SK-MEL-5 (cell line): ENCODE results near the gene SH3D19. TPM values are rescaled to one million over a fixed set of nuclear protein-coding genes. Genes with fewer than 3 reads are reported as not detected.

Experiments
- DNase-seq: peaks from one replicate; pipeline ENCODE4 v3.0.0-alpha.2; 2016; ENCODE audit warnings: low read depth, low spot score
- in situ Hi-C: cut with HindIII; loops from 2 replicates; pipeline ENCODE4 v1.10.0; 2016; ENCODE audit warnings: low sequenced_read_pairs, high pct_unique_total_duplicates, low pct_unique_long_range_greater_than_20kb
- polyA plus RNA-seq, 2 experiments: library from polyadenylated mRNA; depleted of rRNA; stranded (reverse); fragments of >200 nt; gene quantifications; 2 replicates each; pipeline ENCODE4 v1.2.3, GENCODE V29; 2015
- total RNA-seq: library from RNA; depleted of rRNA; stranded (reverse); fragments of >200 nt; shearing (Covaris generic); gene quantifications from 2 replicates; pipeline ENCODE4 v1.2.3, GENCODE V29; 2014; rRNA removed

SH3D19 gene, protein sequence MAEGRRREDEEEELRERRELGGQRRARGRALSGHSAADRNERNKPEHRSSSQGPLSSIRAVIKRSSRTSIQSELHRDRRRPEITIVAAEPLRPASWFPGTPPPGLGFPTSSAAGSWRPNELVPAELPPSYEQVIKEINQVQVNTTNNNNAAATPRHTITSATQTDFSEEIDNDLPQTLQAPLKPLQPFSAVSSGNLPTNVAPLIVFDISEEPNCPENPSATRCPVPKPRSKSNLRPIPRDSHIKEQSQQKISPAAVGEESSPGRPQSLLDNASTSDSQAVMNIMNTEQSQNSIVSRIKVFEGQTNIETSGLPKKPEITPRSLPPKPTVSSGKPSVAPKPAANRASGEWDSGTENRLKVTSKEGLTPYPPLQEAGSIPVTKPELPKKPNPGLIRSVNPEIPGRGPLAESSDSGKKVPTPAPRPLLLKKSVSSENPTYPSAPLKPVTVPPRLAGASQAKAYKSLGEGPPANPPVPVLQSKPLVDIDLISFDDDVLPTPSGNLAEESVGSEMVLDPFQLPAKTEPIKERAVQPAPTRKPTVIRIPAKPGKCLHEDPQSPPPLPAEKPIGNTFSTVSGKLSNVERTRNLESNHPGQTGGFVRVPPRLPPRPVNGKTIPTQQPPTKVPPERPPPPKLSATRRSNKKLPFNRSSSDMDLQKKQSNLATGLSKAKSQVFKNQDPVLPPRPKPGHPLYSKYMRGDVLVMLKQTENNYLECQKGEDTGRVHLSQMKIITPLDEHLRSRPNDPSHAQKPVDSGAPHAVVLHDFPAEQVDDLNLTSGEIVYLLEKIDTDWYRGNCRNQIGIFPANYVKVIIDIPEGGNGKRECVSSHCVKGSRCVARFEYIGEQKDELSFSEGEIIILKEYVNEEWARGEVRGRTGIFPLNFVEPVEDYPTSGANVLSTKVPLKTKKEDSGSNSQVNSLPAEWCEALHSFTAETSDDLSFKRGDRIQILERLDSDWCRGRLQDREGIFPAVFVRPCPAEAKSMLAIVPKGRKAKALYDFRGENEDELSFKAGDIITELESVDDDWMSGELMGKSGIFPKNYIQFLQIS
- total RNA-seq, result 16.0 and 17.7 TPM in 2 replicates
- 16.4 and 21.9 TPM in 2 replicates for polyA plus RNA-seq (2015; cell fraction: cytosol; rRNA removed)
- polyA plus RNA-seq (2015; cell fraction: nucleus; rRNA removed), result 10.0 and 14.5 TPM in 2 replicates

DNA sequence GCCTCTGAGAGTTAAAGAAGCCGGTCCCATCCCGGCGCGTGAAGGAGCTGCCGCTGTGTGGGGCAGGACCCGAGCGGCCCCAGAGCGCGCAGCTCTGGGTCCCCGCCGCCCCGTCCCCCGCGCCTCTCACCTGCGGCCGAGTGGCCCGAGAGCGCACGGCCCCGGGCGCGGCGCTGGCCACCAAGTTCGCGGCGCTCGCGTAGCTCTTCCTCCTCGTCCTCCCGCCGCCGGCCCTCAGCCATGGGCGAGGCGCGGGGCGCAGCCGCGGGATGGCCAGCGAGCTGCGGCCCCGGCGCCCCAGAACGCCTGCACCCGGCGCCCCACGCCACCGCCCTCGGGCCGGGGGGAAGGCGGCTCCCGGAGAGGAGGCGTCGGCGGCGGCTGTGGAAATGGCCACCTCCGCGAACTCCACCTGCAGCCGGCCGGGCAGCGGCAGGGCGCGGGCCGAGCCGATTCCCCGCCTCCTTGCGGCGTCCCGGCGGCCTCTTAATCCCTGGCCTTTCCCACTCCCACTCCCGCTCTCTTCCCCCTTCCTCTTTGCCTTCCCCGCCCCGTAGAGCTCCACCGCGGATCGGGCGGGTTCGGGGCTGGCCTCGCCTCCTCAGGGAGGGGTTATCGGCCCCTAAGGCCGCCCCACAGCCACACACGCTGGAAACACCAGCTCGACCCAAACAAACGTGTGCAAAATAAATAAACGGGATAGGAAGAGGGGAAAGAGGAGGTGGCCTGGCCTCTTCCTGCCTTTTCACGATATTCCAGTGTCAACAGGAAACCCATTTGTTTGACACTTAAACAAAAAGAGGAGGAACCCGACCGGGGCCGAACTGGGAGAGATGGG is at the start of gene SH3D19:
Gene SH3D19 (minus strand): TSS at position 495 of the 838 bp plus-strand sequence. CDS start 253 bp downstream, at position 242.
- in situ Hi-C loops, result no loop called here

GRCh38 chr4:151362404-151363164 is 37.2 kb upstream of the SH3D19 start:
- peak; percentile 86 for DNase-seq
- in situ Hi-C loops, result no loop called here

More for the DNA sequence above, at the start of gene SH3D19:
- DNase-seq, result peak; percentile 78

GRCh38 chr4:151361966-151362365 is 36.6 kb upstream of the SH3D19 start:
- DNase-seq, result no peak
- in situ Hi-C loops, result no loop called here

DNA sequence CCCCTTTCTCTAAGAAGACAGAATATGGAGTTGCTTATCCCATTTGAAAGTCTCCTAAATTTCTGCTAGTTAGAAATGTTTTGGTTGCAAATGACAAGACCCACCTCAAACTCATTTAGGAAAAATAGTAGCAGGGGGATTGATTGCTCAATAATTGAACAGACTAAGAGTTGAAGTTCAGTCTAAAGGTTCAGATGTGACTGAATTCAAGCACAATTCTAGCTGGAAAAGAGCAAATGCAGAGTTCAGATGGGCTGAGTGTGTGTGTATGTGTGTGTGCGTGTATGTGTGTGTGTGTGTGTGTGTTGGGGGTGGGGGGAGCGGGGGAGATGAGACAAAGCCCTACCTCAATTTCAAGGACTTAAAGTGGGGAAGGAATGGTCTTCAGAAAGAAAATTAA is 35.7 kb upstream of the SH3D19 start:
- in situ Hi-C loops, result no loop called here
- DNase-seq, result no peak

- in situ Hi-C loops, result no loop called here
- peak; percentile 82 for DNase-seq
Measured at GRCh38 chr4:151359576-151359975, 34.2 kb upstream of the SH3D19 start.

- in situ Hi-C loops, result no loop called here
- peak; percentile 84 for DNase-seq
Measured at GRCh38 chr4:151358266-151358665, 32.9 kb upstream of the SH3D19 start.

GRCh38 chr4:151356510-151356909 is 31.1 kb upstream of the SH3D19 start:
- DNase-seq, result peak; percentile 22
- in situ Hi-C loops, result no loop called here

DNA sequence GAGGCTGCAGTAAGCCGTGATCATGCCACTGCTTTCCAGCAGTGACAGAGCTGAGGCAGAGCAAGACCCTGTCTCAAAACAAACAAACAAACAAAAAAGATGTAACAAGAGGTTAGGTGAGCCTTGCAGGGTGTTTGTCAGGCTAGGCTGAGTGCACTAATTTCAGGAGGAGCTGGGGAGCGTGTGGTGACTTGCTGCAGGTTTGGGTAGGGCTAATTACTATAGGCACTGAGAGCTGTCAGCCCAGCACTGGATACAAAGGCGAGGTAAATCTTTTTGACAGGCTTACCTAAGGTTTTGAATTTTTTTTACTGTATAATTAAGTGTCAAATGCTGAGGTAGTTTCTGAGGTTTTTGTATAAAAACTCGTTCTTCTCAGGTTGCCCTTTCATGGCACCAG is 29.8 kb upstream of the SH3D19 start:
- DNase-seq, result no peak
- in situ Hi-C loops, result no loop called here

- DNase-seq, result no peak
- in situ Hi-C loops, result no loop called here
Measured at GRCh38 chr4:151347490-151348235, 22.3 kb upstream of the SH3D19 start.

DNA sequence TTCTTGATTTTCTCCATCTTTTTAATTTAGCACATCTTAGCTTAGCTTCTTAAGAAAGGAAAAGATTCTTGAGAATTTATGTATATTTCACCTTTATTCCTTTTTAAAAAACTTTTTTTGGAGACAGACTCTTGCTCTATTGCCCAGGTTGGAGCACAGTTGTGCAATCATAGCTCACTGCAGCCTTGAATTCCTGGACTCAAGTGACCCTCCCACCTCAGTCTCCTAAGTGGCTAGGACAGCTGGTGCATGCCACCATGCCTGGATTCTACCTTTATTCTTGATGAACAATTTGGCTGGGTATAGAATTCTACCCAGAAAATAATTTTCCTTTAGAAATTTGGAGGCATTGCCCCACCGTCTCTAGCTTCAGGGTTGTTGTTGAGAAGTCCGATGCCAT is 19.5 kb upstream of the SH3D19 start:
- in situ Hi-C loops, result no loop called here
- DNase-seq, result no peak

DNA sequence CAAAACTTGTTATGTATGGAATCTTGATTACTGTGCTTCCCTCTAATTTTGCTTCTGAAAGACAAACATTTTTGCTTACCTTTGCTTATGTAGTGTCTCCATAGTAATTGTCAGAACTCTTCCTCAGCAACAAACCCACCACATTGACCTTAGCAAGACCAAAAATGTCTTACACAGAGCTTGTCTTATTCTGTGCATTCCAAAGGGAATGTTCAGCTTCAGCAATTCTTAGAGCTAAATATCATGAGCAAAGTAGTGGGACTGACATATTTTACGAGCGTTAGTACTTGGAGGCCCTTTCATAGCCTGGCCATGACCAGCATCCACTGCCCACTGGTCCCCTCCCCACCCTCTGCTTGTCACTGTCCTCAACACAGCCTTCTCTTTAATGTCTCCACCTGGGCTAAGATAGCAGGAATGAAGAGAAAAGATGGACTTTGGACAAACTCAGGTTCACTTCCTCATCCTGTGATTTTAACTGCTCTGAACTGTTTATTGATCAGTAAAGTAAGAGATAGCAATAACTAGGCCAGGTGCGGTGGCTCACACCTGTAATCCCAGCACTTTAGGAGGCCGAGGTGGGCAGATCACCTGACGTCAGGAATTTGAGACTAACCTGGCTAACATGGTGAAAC is 15.5 kb upstream of the SH3D19 start:
- in situ Hi-C loops, result no loop called here

DNA sequence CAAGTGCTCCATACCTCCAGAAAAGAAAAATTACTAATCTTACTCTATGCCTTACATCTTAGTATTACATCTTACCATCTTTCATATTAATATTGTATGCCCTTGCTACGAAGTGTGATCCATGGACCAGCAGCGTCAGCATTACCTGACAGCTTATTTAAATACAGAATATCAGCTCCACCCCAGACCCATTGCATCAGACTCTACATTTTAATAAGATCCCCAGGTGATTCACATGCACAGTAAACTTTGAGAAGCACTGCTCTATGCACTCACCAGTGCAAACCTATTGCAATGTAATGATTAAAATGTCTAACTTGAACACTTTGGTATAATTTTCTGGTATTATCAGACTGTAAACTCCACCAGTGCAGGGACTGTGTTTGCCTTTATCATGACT is 14.1 kb upstream of the SH3D19 start:
- in situ Hi-C loops, result no loop called here
- no peak for DNase-seq

More for the DNA sequence above, 15.5 kb upstream of the SH3D19 start:
- DNase-seq, result no peak

- DNase-seq, result no peak
- in situ Hi-C loops, result no loop called here
Measured at GRCh38 chr4:151331276-151332042, 6.1 kb upstream of the SH3D19 start.

- no peak for DNase-seq
Measured at GRCh38 chr4:151329217-151330007, 4.0 kb upstream of the SH3D19 start.

More at GRCh38 chr4:151329217-151330007, 4.0 kb upstream of the SH3D19 start:
- in situ Hi-C loops, result no loop called here
